Neural progenitor cell (in vitro differentiated cells): ENCODE results near the gene NTRK1. TPM values are rescaled to one million over a fixed set of nuclear protein-coding genes. Genes with fewer than 3 reads are reported as not detected.

Experiments used
- DNase-seq: peaks from one replicate; pipeline ENCODE4 v3.0.0-alpha.2; 2016; ENCODE audit warnings: low spot score
- H2AFZ ChIP-seq: fragments of 200-600 bp; sonication (generic); replicated peaks from 2 replicates; pipeline ENCODE4 v1.6.1; 2016; ENCODE audit warnings: antibody characterized with exemption
- H3F3A ChIP-seq: fragments of 200-600 bp; sonication (generic); 2 replicates; pipeline ENCODE4 v1.6.1; 2016; ENCODE audit warnings: antibody characterized with exemption, low read depth
- H3K27ac ChIP-seq: fragments of 200-600 bp; sonication (generic); 2 replicates; pipeline ENCODE4 v1.5.1; 2016; ENCODE audit warnings: mild to moderate bottlenecking
- H3K27me3 ChIP-seq: fragments of 200-600 bp; sonication (generic); 2 replicates; pipeline ENCODE4 v1.6.1; 2016; ENCODE audit warnings: mild to moderate bottlenecking, moderate library complexity
- H3K36me3 ChIP-seq: fragments of 200-600 bp; sonication (generic); 2 replicates; pipeline ENCODE4 v1.5.1; 2016
- H3K4me1 ChIP-seq: fragments of 200-600 bp; sonication (generic); 2 replicates; pipeline ENCODE4 v1.6.1; 2016; ENCODE audit warnings: mixed run types
- H3K4me2 ChIP-seq: fragments of 200-600 bp; sonication (generic); 2 replicates; pipeline ENCODE4 v1.6.1; 2016
- H3K4me3 ChIP-seq: fragments of 200-600 bp; sonication (generic); 2 replicates; pipeline ENCODE4 v1.5.1; 2016
- H3K79me2 ChIP-seq: fragments of 200-600 bp; sonication (generic); 2 replicates; pipeline ENCODE4 v1.6.1; 2016; ENCODE audit warnings: low read depth
- H3K9ac ChIP-seq: fragments of 200-600 bp; sonication (generic); 2 replicates; pipeline ENCODE4 v1.6.1; 2016
- H3K9me3 ChIP-seq: fragments of 200-600 bp; sonication (generic); 2 replicates; pipeline ENCODE4 v1.5.1; 2016; ENCODE audit warnings: low read depth
- H4K20me1 ChIP-seq: fragments of 200-600 bp; sonication (generic); 2 replicates; pipeline ENCODE4 v1.6.1; 2016; ENCODE audit warnings: low read depth
- H3K27ac Mint-ChIP-seq: 3 replicates; pipeline ENCODE4 v1.8.0; 2021; ENCODE audit warnings: mixed read lengths
- H3K27me3 Mint-ChIP-seq: 2 replicates; pipeline ENCODE4 v1.8.0; 2022; ENCODE audit warnings: low read depth, mild to moderate bottlenecking, inconsistent platforms, moderate library complexity, mixed read lengths; ENCODE audit not compliant: insufficient read depth
- H3K36me3 Mint-ChIP-seq: 3 replicates; pipeline ENCODE4 v1.8.0; 2021; ENCODE audit warnings: mixed read lengths
- H3K4me1 Mint-ChIP-seq: 3 replicates; pipeline ENCODE4 v1.8.0; 2021; ENCODE audit warnings: mixed read lengths
- H3K4me3 Mint-ChIP-seq: 3 replicates; pipeline ENCODE4 v1.8.0; 2021; ENCODE audit warnings: mild to moderate bottlenecking, moderate library complexity, mixed read lengths
- H3K9me3 Mint-ChIP-seq: 3 replicates; pipeline ENCODE4 v1.8.0; 2020; ENCODE audit warnings: mixed read lengths
- EZH2 ChIP-seq: fragments of 200-600 bp; sonication (generic); IDR thresholded peaks from 2 replicates; pipeline ENCODE4 v1.6.1; 2017; ENCODE audit warnings: antibody characterized with exemption, mild to moderate bottlenecking, moderate library complexity
- EZH2phosphoT487 ChIP-seq: fragments of 200-600 bp; sonication (generic); IDR thresholded peaks from 2 replicates; pipeline ENCODE4 v1.6.1; 2017; ENCODE audit warnings: antibody characterized with exemption
- total RNA-seq: library from RNA; depleted of rRNA; stranded (reverse); fragments of >200 nt; gene quantifications from 2 replicates; pipeline ENCODE4 v1.2.3, GENCODE V29; 2015; ENCODE audit warnings: low replicate concordance
- TF ChIP-seq, protein P1 (sequence below): fragments of 200-600 bp; sonication (generic); IDR thresholded peaks from 2 replicates; pipeline ENCODE4 v1.5.1; 2017; ENCODE audit warnings: antibody characterized with exemption, mild to moderate bottlenecking

NTRK1 gene
- total RNA-seq, 1 donor from 2014 or later: not detected

DNA sequence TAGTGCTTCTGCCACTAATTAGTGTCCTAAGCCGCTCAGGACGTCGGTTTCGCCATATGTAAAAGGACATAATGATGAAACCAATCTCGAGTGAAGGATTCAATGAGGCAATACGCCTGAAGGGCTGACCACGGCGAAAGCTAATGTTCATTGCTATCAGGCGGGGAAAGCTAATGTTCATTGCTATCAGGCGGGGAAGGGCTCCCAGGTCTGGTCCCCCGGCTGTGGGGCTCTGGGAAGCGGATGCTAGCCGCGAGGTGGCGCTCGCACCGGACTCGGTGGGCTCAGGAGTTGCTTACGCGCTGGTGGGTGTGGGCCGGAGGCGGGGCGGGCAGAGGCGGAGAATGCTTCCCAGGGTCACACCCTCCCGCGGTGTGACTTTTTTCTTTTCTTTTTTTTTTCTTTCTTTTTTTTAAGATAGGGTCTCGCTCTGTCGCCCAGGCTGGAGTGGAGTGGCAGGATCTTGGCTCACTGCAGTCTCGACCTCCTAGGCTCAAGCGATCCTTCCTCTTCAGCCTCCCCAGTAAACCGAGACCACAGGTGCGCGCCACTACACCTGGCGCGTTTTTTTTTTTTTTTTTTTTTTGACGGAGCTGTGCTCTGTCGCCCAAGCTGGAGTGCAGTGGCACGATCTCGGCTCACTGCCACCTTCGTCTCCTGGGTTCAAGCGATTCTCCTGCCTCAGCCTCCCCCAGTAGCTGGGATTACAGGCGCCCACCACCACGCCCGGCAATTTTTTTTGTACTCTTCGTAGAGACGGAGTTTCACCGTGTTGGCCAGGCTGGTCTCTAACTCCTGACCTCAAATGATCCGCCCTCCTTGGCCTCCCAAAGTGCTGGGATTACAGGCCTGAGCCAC is 31.8 kb downstream of the NTRK1 start:
- no peaks in the 10 kb centered on the region for H3K9me3 ChIP-seq
- Mint-ChIP-seq H3K27ac (no peak overlapping the region), H3K9me3 (no peaks in the 10 kb centered on the region), H3K4me1 (peaks cover 45% of the 10 kb centered on the region), H3K27me3 (peaks cover 37% of the 10 kb centered on the region), H3K36me3 (no peaks in the 10 kb centered on the region), H3K4me3 (peak overlapping the region; percentile 63)
- peaks cover 6% of the 10 kb centered on the region for H4K20me1 ChIP-seq
- no peak overlapping the region for H2AFZ ChIP-seq
- peaks cover 14% of the 10 kb centered on the region for H3F3A ChIP-seq
- H3K27ac ChIP-seq: no peak overlapping the region
- H3K4me1 ChIP-seq: peaks cover 22% of the 10 kb centered on the region
- H3K27me3 ChIP-seq: peaks cover 65% of the 10 kb centered on the region
- DNase-seq: peak; percentile 95
- H3K79me2 ChIP-seq: no peaks in the 10 kb centered on the region
- peak overlapping the region; percentile 48 for H3K4me2 ChIP-seq
- H3K4me3 ChIP-seq: peak overlapping the region; percentile 37
- TF ChIP-seq EZH2phosphoT487 (no peak), EZH2 (peak; percentile 15)
- TF ChIP-seq, protein P1, sequence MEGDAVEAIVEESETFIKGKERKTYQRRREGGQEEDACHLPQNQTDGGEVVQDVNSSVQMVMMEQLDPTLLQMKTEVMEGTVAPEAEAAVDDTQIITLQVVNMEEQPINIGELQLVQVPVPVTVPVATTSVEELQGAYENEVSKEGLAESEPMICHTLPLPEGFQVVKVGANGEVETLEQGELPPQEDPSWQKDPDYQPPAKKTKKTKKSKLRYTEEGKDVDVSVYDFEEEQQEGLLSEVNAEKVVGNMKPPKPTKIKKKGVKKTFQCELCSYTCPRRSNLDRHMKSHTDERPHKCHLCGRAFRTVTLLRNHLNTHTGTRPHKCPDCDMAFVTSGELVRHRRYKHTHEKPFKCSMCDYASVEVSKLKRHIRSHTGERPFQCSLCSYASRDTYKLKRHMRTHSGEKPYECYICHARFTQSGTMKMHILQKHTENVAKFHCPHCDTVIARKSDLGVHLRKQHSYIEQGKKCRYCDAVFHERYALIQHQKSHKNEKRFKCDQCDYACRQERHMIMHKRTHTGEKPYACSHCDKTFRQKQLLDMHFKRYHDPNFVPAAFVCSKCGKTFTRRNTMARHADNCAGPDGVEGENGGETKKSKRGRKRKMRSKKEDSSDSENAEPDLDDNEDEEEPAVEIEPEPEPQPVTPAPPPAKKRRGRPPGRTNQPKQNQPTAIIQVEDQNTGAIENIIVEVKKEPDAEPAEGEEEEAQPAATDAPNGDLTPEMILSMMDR: peak; percentile 93
- no peaks in the 10 kb centered on the region for H3K36me3 ChIP-seq
- H3K9ac ChIP-seq: no peak overlapping the region

DNA sequence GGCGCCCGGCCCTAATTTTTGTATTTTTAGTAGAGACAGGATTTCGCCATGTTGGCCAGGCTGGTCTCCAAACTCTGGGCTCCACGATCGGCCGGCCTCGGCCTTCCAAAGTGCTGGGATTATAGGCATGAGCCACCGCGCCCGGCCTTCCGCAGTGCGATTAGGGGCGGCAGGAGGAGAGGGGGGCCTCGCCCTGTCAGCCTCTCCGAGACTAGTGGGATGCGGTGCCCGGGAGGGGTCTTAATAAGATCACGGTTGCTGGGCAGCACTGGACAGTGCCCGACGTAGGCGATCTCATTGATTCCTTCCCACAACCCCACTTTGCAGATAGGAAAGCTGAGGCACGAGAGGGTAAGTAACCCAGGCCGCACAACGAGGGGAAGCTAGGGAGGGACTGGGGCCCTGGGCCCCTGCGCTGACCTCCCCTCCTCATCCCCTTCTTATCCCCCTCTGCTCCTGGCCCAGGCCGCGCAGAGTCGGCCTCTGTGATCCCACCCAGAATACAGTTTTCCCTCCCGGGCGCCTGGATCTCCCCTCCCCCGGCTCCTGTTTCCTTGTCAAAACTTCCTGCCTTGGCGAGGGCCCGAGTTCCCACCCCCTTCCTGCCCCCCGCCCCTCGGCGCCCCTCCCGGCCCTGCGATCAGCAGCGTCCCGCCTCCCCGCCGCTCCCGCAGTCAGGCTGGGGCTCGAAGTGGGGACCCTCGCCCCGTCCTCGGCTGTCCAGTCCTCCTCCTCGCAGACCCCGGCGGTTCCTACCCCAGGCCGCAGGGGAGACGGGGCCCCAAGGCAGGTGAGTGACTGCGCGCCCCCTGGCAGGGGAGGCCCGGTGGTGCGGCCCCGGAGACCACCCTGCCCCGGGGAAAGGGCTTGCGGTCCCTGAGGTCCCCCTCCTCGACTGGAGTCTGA is 32.6 kb downstream of the NTRK1 start, which contains the start of gene PEAR1:
TSS of gene PEAR1 (plus strand) at position 671 of the 906 bp plus-strand sequence. CDS start 10,209 bp downstream, outside the sequence.
- Histone ChIP-seq H3K79me2 (no peaks in the 10 kb centered on the region), H3F3A (peaks cover 14% of the 10 kb centered on the region), H3K27me3 (peaks cover 63% of the 10 kb centered on the region), H3K9me3 (no peaks in the 10 kb centered on the region), H3K9ac (no peak within 1 kb of the TSS), H3K4me3 (peak within 1 kb of the TSS; percentile 37), H3K4me2 (peak within 1 kb of the TSS; percentile 48), H3K36me3 (no peaks in the 10 kb centered on the region), H2AFZ (peak within 1 kb of the TSS; percentile 15), H3K27ac (no peak within 1 kb of the TSS), H4K20me1 (peaks cover 6% of the 10 kb centered on the region), H3K4me1 (peaks cover 17% of the 10 kb centered on the region)
- Mint-ChIP-seq H3K4me1 (peaks cover 41% of the 10 kb centered on the region), H3K27ac (no peak within 1 kb of the TSS), H3K27me3 (peaks cover 37% of the 10 kb centered on the region), H3K4me3 (peak within 1 kb of the TSS; percentile 63), H3K36me3 (no peaks in the 10 kb centered on the region), H3K9me3 (no peaks in the 10 kb centered on the region)
- peak; percentile 64 for DNase-seq
- TF ChIP-seq EZH2phosphoT487 (peak; percentile 67), EZH2 (peak; percentile 51)
- TF ChIP-seq, protein P1: peak; percentile 52

DNA sequence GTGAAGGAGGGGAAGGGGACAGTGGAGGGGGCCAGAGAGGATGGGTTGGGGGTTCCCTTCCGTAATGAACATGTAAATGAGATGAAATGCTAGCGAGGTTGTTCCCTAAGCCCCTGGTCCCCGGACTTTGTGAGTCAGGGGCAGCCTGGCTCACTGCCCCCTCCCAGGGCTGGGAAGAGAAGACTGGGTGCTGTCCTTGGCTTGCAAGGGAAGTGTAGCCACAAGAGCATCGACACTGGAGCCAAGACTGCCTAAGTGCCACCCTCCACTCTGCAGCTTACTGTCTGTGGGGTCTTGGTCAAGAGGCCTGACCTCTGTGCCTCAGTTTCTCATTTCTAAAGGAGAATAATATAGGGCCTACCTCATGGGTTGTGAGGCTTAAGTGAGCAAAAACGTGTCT is 33.3 kb downstream of the NTRK1 start:
- H3K9me3 Mint-ChIP-seq: no peaks in the 10 kb centered on the region
- peaks cover 41% of the 10 kb centered on the region for H3K4me1 Mint-ChIP-seq
- peak overlapping the region; percentile 37 for H3K4me3 ChIP-seq
- no peaks in the 10 kb centered on the region for H3K9me3 ChIP-seq
- H3K4me2 ChIP-seq: peak overlapping the region; percentile 48
- peak overlapping the region; percentile 15 for H2AFZ ChIP-seq
- H3K4me3 Mint-ChIP-seq: no peak overlapping the region
- peaks cover 10% of the 10 kb centered on the region for H3F3A ChIP-seq
- no peak overlapping the region for H3K27ac ChIP-seq
- TF ChIP-seq EZH2phosphoT487 (no peak), EZH2 (no peak)
- TF ChIP-seq, protein P1: no peak
- no peaks in the 10 kb centered on the region for H3K36me3 ChIP-seq
- H3K9ac ChIP-seq: no peak overlapping the region
- H3K27me3 ChIP-seq: peaks cover 68% of the 10 kb centered on the region
- no peak for DNase-seq
- H3K27me3 Mint-ChIP-seq: peaks cover 39% of the 10 kb centered on the region
- no peaks in the 10 kb centered on the region for H3K79me2 ChIP-seq
- no peaks in the 10 kb centered on the region for H3K36me3 Mint-ChIP-seq
- no peak overlapping the region for H3K27ac Mint-ChIP-seq
- peaks cover 6% of the 10 kb centered on the region for H4K20me1 ChIP-seq
- H3K4me1 ChIP-seq: peaks cover 17% of the 10 kb centered on the region
